ENCODE results near the gene CA12.
"Not testable (repeated sequence)": the region's sequence is repeated elsewhere in the genome, so short reads cannot be mapped to it uniquely, and the experiment has no call there.

CA12 gene

DNA sequence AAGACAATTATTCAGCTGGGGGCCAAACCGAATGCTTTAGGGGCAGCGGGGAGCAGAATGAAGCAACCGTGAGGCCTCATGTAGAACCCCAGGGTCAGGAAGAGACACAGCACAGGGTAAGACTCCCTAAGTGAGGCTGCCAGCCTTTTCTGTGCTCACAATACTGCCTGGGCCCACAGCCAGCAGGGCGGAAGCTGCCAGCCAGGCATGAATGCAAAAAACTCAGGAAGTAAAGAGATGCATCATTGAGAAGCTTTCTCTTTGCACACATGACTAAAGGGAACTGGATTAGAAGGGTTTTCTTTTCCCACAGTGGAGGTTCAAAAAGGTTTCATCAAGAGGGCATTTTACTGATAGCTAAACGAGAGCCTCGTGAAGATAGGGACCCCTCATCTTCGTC, 33.3 kb downstream of the CA12 start:
- Mint-ChIP-seq H3K27me3 (no peaks in the 10 kb centered on the region), H3K4me3 (no peak overlapping the region), H3K36me3 (ENCODE audit: low read depth) (no peaks in the 10 kb centered on the region), H3K9me3 (no peaks in the 10 kb centered on the region), H3K4me1 (peaks cover 3% of the 10 kb centered on the region), H3K27ac (no peak overlapping the region)
- no peak for ATAC-seq
- DNase-seq = no peak

DNA sequence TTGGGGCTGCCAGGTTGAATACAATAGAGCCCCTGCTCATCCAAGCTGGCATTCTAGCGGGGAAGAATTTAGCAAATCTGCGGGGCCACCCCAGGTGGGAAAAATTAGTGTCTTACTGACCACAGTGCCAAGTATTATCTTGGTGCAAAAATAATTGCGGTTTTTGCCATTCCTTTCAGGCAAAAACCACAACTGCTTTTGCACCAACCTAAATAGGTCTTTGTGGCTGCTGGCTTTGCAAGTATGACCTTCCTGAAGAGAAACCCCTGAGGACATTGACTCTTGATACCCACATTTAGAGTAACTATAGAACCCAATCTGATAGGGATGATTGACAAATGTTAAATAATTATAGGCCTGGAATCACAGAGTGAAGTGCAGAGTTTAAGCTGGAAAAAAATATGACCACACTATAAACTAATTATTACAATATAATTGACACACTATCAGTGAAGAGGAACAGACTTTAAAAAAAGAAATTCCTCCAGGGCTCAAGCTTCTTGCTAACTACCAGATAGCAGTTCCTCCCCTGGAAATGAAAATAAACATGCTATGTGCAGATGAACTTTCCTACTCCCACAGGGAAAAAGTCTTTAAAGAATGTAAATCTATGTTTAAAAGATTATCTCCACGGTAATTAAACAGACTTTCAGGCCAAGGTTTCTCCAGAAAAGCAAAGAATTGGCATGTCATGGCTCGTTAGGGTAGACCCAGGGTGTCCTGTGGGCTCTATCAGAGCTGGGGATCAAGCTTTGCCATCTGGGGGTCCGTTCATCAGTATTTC, 34.4 kb downstream of the CA12 start:
- H3K27ac Mint-ChIP-seq = no peak overlapping the region
- no peaks in the 10 kb centered on the region for H3K36me3 Mint-ChIP-seq (ENCODE audit: low read depth)
- H3K4me1 Mint-ChIP-seq = peaks cover 8% of the 10 kb centered on the region
- DNase-seq (no peak), ATAC-seq (no peak)
- no peaks in the 10 kb centered on the region for H3K9me3 Mint-ChIP-seq
- no peaks in the 10 kb centered on the region for H3K27me3 Mint-ChIP-seq
- no peak overlapping the region for H3K4me3 Mint-ChIP-seq

DNA sequence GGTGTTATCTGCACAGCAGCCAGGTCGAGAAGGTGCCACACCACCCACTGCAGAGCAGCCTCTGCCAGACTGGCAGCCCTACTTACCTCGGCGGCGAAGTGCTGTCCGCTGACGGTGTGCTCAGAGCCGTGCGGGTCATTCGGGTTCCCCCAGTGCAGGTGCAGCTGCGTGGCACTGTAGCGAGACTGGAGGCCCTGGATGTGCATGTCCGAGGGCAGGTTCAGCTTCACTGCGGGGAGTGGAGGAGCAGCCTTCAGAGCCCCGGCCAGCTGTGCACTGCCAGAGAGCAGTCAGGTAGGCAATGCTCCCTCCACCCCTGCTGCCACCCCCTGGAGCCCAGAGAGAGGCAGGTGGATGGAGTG, 36.3 kb downstream of the CA12 start:
- no peak for DNase-seq

GRCh38 chr15:63344731-63345390, 36.8 kb downstream of the CA12 start:
- no peak overlapping the region for H3K4me3 Mint-ChIP-seq

More for the DNA sequence above, 36.3 kb downstream of the CA12 start:
- H3K36me3 Mint-ChIP-seq (ENCODE audit: low read depth) = no peaks in the 10 kb centered on the region
- no peaks in the 10 kb centered on the region for H3K9me3 Mint-ChIP-seq
- peaks cover 8% of the 10 kb centered on the region for H3K4me1 Mint-ChIP-seq
- ATAC-seq = no peak
- H3K4me3 Mint-ChIP-seq = no peak overlapping the region
- no peaks in the 10 kb centered on the region for H3K27me3 Mint-ChIP-seq
- H3K27ac Mint-ChIP-seq = no peak overlapping the region

GRCh38 chr15:63342996-63343562, 38.6 kb downstream of the CA12 start:
- not testable (repeated sequence) for H3K9me3 Mint-ChIP-seq; H3K27me3 Mint-ChIP-seq; H3K4me3 Mint-ChIP-seq; H3K4me1 Mint-ChIP-seq; H3K36me3 Mint-ChIP-seq (ENCODE audit: low read depth); H3K27ac Mint-ChIP-seq; DNase-seq
- ATAC-seq = peak; percentile 21

More at GRCh38 chr15:63344731-63345390, 36.8 kb downstream of the CA12 start:
- DNase-seq = no peak
- Mint-ChIP-seq H3K27ac (no peak overlapping the region), H3K36me3 (ENCODE audit: low read depth) (no peaks in the 10 kb centered on the region), H3K27me3 (no peaks in the 10 kb centered on the region), H3K9me3 (no peaks in the 10 kb centered on the region), H3K4me1 (peaks cover 8% of the 10 kb centered on the region)
- ATAC-seq = no peak

GRCh38 chr15:63341898-63342297, 39.7 kb downstream of the CA12 start:
- DNase-seq (no peak), ATAC-seq (no peak)
- no peaks in the 10 kb centered on the region for H3K9me3 Mint-ChIP-seq
- H3K4me3 Mint-ChIP-seq = no peak overlapping the region
- H3K4me1 Mint-ChIP-seq = peaks cover 8% of the 10 kb centered on the region
- no peak overlapping the region for H3K27ac Mint-ChIP-seq
- no peaks in the 10 kb centered on the region for H3K27me3 Mint-ChIP-seq
- no peaks in the 10 kb centered on the region for H3K36me3 Mint-ChIP-seq (ENCODE audit: low read depth)

- ATAC-seq (no peak), DNase-seq (no peak)
- no peak overlapping the region for H3K4me3 Mint-ChIP-seq
- H3K36me3 Mint-ChIP-seq (ENCODE audit: low read depth) = no peaks in the 10 kb centered on the region
- no peaks in the 10 kb centered on the region for H3K27me3 Mint-ChIP-seq
- no peak overlapping the region for H3K27ac Mint-ChIP-seq
- H3K9me3 Mint-ChIP-seq = no peaks in the 10 kb centered on the region
- H3K4me1 Mint-ChIP-seq = peaks cover 8% of the 10 kb centered on the region
Observed at GRCh38 chr15:63340878-63341277, 40.8 kb downstream of the CA12 start.

DNA sequence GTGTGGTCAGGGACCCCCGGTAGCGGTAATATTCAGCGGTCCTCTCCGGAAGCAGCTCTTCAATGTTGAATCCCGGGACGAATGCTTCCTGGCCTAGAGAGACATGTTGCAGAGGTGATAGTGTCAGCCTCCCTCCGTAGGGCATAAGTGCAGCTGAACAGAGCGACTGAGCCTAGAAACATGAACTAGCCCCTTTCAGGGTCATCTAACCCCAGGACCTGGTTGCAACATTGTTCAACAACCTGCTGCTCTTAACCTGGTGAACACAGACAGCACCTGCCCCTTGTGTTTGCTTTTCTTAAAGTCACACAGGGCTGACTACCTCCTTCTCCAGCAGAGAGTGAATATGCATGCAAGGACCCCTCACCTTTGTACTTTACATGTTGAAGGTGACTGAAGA, 41.3 kb downstream of the CA12 start:
- Mint-ChIP-seq H3K27me3 (no peaks in the 10 kb centered on the region), H3K36me3 (ENCODE audit: low read depth) (no peaks in the 10 kb centered on the region)

GRCh38 chr15:63339836-63340235, 41.8 kb downstream of the CA12 start:
- H3K27ac Mint-ChIP-seq = no peak overlapping the region
- no peaks in the 10 kb centered on the region for H3K27me3 Mint-ChIP-seq
- no peaks in the 10 kb centered on the region for H3K36me3 Mint-ChIP-seq (ENCODE audit: low read depth)
- H3K4me1 Mint-ChIP-seq = peaks cover 8% of the 10 kb centered on the region
- DNase-seq = no peak
- ATAC-seq = no peak
- no peak overlapping the region for H3K4me3 Mint-ChIP-seq
- no peaks in the 10 kb centered on the region for H3K9me3 Mint-ChIP-seq

More for the DNA sequence above, 41.3 kb downstream of the CA12 start:
- DNase-seq (no peak), ATAC-seq (no peak)
- Mint-ChIP-seq H3K4me1 (peaks cover 8% of the 10 kb centered on the region), H3K9me3 (no peaks in the 10 kb centered on the region), H3K4me3 (no peak overlapping the region), H3K27ac (no peak overlapping the region)

GRCh38 chr15:63339006-63339766, 42.5 kb downstream of the CA12 start:
- ATAC-seq = peak; percentile 29
- no peaks in the 10 kb centered on the region for H3K27me3 Mint-ChIP-seq
- H3K4me3 Mint-ChIP-seq = no peak overlapping the region
- no peak overlapping the region for H3K27ac Mint-ChIP-seq
- H3K4me1 Mint-ChIP-seq = peaks cover 8% of the 10 kb centered on the region
- H3K9me3 Mint-ChIP-seq = no peaks in the 10 kb centered on the region
- H3K36me3 Mint-ChIP-seq (ENCODE audit: low read depth) = no peaks in the 10 kb centered on the region
- DNase-seq = no peak

GRCh38 chr15:63338170-63338569, 43.5 kb downstream of the CA12 start:
- no peak overlapping the region for H3K4me3 Mint-ChIP-seq
- no peaks in the 10 kb centered on the region for H3K9me3 Mint-ChIP-seq
- ATAC-seq (peak; percentile 51), DNase-seq (no peak)
- H3K27me3 Mint-ChIP-seq = no peaks in the 10 kb centered on the region
- peaks cover 3% of the 10 kb centered on the region for H3K4me1 Mint-ChIP-seq
- H3K27ac Mint-ChIP-seq = no peak overlapping the region
- H3K36me3 Mint-ChIP-seq (ENCODE audit: low read depth) = no peaks in the 10 kb centered on the region

DNA sequence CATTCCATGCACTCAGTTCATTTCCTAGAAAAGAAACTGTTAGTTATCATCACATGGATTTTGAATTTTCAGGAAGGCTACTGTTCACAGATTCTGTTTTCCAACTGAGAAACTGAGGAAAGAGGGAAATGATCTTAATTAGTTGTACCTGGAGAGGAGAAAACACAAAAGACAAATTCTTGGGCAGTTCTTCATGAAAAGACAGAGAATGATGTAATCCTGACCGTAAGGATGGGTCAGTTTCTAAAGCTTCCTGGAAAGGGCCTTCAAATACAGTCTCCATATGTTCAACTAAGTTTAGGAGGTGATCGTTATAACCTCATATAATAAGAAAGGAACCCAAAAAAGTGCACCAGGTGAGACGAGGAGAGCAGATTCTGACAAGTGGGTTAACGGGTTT, 44.6 kb downstream of the CA12 start:
- ATAC-seq = no peak

GRCh38 chr15:63335543-63336240, 46.0 kb downstream of the CA12 start:
- Mint-ChIP-seq H3K4me3 (no peak overlapping the region), H3K27ac (no peak overlapping the region), H3K36me3 (ENCODE audit: low read depth) (no peaks in the 10 kb centered on the region), H3K27me3 (no peaks in the 10 kb centered on the region), H3K4me1 (no peaks in the 10 kb centered on the region), H3K9me3 (no peaks in the 10 kb centered on the region)
- ATAC-seq (no peak), DNase-seq (no peak)

More for the DNA sequence above, 44.6 kb downstream of the CA12 start:
- no peak overlapping the region for H3K27ac Mint-ChIP-seq
- no peaks in the 10 kb centered on the region for H3K36me3 Mint-ChIP-seq (ENCODE audit: low read depth)
- no peaks in the 10 kb centered on the region for H3K4me1 Mint-ChIP-seq
- no peaks in the 10 kb centered on the region for H3K27me3 Mint-ChIP-seq
- H3K9me3 Mint-ChIP-seq = no peaks in the 10 kb centered on the region
- no peak for DNase-seq
- no peak overlapping the region for H3K4me3 Mint-ChIP-seq

DNA sequence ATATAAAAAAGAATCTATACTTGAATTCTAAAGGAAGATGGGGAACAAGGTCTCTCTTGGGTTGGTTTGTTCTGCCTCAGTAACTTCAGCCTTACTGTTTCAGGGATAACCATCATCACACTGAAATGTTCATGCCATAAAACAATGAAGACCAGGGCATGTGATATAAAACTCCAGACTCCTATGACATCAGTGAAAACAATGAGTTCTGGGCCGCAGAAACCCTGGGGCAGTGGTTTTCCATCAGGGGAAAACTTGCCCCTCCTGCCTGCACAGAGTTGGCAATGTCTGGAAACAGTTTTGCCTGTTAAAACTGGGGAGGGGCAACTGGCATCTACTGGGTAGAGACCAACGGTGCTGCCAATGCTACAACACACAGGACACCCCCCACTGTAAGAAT, 46.8 kb downstream of the CA12 start:
- Mint-ChIP-seq H3K4me1 (no peaks in the 10 kb centered on the region), H3K27ac (no peak overlapping the region), H3K27me3 (no peaks in the 10 kb centered on the region), H3K4me3 (no peak overlapping the region), H3K9me3 (no peaks in the 10 kb centered on the region), H3K36me3 (ENCODE audit: low read depth) (no peaks in the 10 kb centered on the region)
- no peak for ATAC-seq
- DNase-seq = no peak

Measured in activated naive CD8-positive, alpha-beta T cell treated with anti-CD3 and anti-CD28 coated beads, Interleukin-2, amount 50 U/mL, for 24 hours (primary cell).